BLaER1 (cell line): Measurements from ENCODE around the gene PLEKHA7.
"Not testable (repeated sequence)": the region's sequence is repeated elsewhere in the genome, so short reads cannot be mapped to it uniquely, and the experiment has no call there.

Experiments used
- H3K27ac ChIP-seq: shearing (Covaris generic); formaldehyde crosslinking; 2 replicates; pipeline ENCODE4 v1.8.1; 2022
- H3K27me3 ChIP-seq: shearing (Covaris generic); formaldehyde crosslinking; 2 replicates; pipeline ENCODE4 v1.8.1; 2022
- H3K36me3 ChIP-seq: shearing (Covaris generic); formaldehyde crosslinking; 2 replicates; pipeline ENCODE4 v1.8.1; 2022
- H3K4me1 ChIP-seq: shearing (Covaris generic); formaldehyde crosslinking; 2 replicates; pipeline ENCODE4 v1.8.1; 2022
- H3K4me2 ChIP-seq: shearing (Covaris generic); formaldehyde crosslinking; 2 replicates; pipeline ENCODE4 v1.8.1; 2022
- H3K4me3 ChIP-seq: shearing (Covaris generic); formaldehyde crosslinking; 2 replicates; pipeline ENCODE4 v1.8.1; 2022
- H3K9ac ChIP-seq: shearing (Covaris generic); formaldehyde crosslinking; 2 replicates; pipeline ENCODE4 v1.8.1; 2022
- H3K9me3 ChIP-seq: shearing (Covaris generic); formaldehyde crosslinking; 2 replicates; pipeline ENCODE4 v1.8.1; 2022
- H4K20me1 ChIP-seq: shearing (Covaris generic); formaldehyde crosslinking; 2 replicates; pipeline ENCODE4 v1.8.1; 2022
- Cebpa-rat ChIP-seq: shearing (Covaris generic); IDR thresholded peaks from 2 replicates; pipeline ENCODE4 v1.8.1; 2022

The PLEKHA7 gene

DNA sequence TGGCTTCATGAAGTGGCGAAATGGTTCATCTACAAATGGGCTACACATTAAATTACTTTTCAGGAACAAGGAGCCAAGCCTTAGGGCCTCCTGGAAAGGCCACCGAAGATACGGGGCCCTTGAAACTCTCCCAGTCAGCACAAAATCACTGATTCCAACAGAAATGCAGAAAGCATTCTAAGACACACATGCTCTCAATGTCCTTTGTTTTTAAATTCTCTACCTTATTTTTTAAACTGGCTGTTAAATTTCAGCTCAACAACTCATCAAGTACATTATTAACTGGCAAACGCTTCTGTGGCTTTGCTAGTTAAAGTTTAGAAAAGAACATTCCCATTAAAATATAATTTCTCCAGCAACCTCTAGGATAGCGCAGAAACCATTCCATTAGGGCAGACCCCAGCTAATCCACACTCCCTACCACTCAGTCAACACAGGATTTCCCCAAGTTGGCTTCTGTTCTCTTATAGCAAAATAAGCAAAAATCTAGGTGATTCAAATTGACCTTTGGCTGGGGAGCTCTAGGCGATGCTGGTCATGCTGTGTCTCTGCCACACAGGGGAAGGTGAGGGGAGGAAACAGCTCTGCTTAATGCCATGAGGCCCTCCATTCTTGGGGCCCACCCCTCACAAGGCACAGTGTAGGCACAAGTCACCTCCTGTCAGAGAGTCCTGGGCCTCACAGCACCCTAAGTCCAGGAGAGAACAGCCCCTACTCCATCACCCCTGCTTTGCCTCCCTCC, 47.1 kb downstream of the PLEKHA7 start:
- TF ChIP-seq Cebpa-rat: no peak

GRCh38 chr11:16964501-16964900, 49.7 kb downstream of the PLEKHA7 start:
- no peak overlapping the region for H3K4me2 ChIP-seq
- H3K27me3 ChIP-seq: no peaks in the 10 kb centered on the region
- H3K27ac ChIP-seq: no peak overlapping the region
- H3K9ac ChIP-seq: no peak overlapping the region
- H3K36me3 ChIP-seq: no peaks in the 10 kb centered on the region
- no peaks in the 10 kb centered on the region for H4K20me1 ChIP-seq
- TF ChIP-seq Cebpa-rat: no peak
- no peak overlapping the region for H3K4me3 ChIP-seq
- no peaks in the 10 kb centered on the region for H3K9me3 ChIP-seq
- no peaks in the 10 kb centered on the region for H3K4me1 ChIP-seq

More for the DNA sequence above, 47.1 kb downstream of the PLEKHA7 start:
- H3K9ac ChIP-seq: no peak overlapping the region
- H3K4me1 ChIP-seq: no peaks in the 10 kb centered on the region
- H4K20me1 ChIP-seq: no peaks in the 10 kb centered on the region
- no peak overlapping the region for H3K4me2 ChIP-seq
- no peaks in the 10 kb centered on the region for H3K27me3 ChIP-seq
- H3K4me3 ChIP-seq: no peak overlapping the region
- H3K36me3 ChIP-seq: no peaks in the 10 kb centered on the region
- H3K27ac ChIP-seq: no peak overlapping the region
- no peaks in the 10 kb centered on the region for H3K9me3 ChIP-seq

DNA sequence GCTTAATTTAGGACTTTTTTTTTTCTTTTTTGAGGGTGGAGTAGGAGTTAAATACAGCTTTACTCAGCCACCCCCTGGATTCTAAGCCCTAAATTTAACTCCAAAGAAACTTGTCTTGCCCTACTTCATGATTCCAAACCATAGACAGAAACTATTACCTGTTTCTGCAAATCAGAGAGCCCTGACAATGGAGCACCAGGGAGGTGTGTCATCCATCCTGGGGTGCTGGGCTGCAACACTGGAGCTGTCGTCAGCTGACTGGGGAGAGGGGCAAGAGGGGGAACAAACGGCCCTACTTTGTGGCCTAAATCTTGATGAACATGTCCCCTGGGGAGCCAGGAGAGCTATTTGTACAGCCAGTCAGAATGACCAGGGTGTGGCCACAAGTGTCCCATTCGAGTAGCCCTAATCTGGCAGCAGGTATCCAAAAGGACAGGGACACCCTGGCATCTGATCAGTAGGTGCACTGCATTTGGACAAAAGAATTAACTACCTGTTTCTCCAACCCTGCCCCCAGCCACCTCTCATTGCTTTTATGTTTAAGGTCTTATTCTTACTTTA, 50.8 kb downstream of the PLEKHA7 start:
- no peaks in the 10 kb centered on the region for H3K27me3 ChIP-seq
- no peak for TF ChIP-seq Cebpa-rat
- no peaks in the 10 kb centered on the region for H4K20me1 ChIP-seq
- H3K4me2 ChIP-seq: no peak overlapping the region
- H3K9me3 ChIP-seq: no peaks in the 10 kb centered on the region
- no peak overlapping the region for H3K4me3 ChIP-seq
- H3K27ac ChIP-seq: no peak overlapping the region
- H3K9ac ChIP-seq: no peak overlapping the region
- H3K36me3 ChIP-seq: no peaks in the 10 kb centered on the region
- no peaks in the 10 kb centered on the region for H3K4me1 ChIP-seq

GRCh38 chr11:16962589-16962988, 51.6 kb downstream of the PLEKHA7 start:
- H3K27me3 ChIP-seq, H3K9me3 ChIP-seq, H3K4me1 ChIP-seq, H4K20me1 ChIP-seq, H3K4me2 ChIP-seq, H3K36me3 ChIP-seq, H3K9ac ChIP-seq, H3K4me3 ChIP-seq, H3K27ac ChIP-seq: not testable (repeated sequence)

GRCh38 chr11:16962146-16962545, 52.1 kb downstream of the PLEKHA7 start:
- Histone ChIP-seq H3K9me3 (no peaks in the 10 kb centered on the region), H4K20me1 (no peaks in the 10 kb centered on the region), H3K27ac (no peak overlapping the region), H3K9ac (no peak overlapping the region), H3K4me3 (no peak overlapping the region), H3K4me2 (no peak overlapping the region), H3K4me1 (no peaks in the 10 kb centered on the region), H3K27me3 (no peaks in the 10 kb centered on the region), H3K36me3 (no peaks in the 10 kb centered on the region)
- TF ChIP-seq Cebpa-rat: no peak

GRCh38 chr11:16960250-16960649, 54.0 kb downstream of the PLEKHA7 start:
- Histone ChIP-seq H3K9ac (no peak overlapping the region), H3K4me2 (no peak overlapping the region), H3K9me3 (no peaks in the 10 kb centered on the region), H4K20me1 (no peaks in the 10 kb centered on the region), H3K4me3 (no peak overlapping the region), H3K27ac (no peak overlapping the region), H3K36me3 (no peaks in the 10 kb centered on the region), H3K4me1 (no peaks in the 10 kb centered on the region), H3K27me3 (no peaks in the 10 kb centered on the region)
- no peak for TF ChIP-seq Cebpa-rat

DNA sequence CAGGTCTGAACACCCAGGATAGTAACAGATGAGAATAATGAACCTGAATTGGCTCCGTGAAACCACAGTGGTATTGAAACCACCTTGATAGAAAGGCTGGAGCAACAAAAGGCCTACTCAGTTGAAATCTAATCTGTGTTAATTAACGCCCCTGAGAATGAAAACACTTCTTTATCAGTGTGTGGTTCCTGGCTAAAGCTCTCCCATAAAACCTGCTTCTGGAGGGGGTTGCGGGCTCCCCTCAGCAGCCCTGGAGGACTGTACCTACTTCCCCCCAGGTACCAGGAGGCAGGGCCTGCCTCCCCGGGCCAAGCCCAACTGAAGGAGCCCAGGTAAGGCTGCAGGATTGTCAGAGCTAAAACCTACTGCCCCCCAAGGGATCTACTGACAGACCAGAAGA, 54.6 kb downstream of the PLEKHA7 start:
- no peaks in the 10 kb centered on the region for H3K9me3 ChIP-seq
- no peaks in the 10 kb centered on the region for H4K20me1 ChIP-seq
- no peak overlapping the region for H3K27ac ChIP-seq
- H3K4me3 ChIP-seq: no peak overlapping the region
- no peaks in the 10 kb centered on the region for H3K36me3 ChIP-seq
- H3K4me2 ChIP-seq: no peak overlapping the region
- H3K9ac ChIP-seq: no peak overlapping the region
- H3K27me3 ChIP-seq: no peaks in the 10 kb centered on the region
- TF ChIP-seq Cebpa-rat: no peak
- H3K4me1 ChIP-seq: no peaks in the 10 kb centered on the region

DNA sequence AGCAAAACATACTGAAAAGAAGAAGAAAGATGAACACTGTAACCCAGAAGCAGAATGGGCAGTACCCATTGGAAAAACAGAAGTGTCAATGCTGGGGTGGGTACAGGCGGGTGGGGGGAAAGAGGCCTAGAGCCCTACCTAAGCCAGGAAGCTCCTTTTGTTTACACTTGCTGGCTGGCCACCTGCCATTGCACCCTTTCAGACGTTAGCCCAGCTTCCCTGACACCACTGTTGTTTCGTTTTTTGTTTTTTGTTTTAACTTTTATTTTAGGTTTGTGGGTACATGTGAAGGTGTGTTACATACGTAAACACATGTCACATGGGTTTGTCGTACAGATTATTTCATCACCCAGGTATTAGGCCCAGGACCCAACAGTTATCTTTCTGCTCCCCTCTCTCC, 55.4 kb downstream of the PLEKHA7 start:
- Histone ChIP-seq H3K27me3 (no peaks in the 10 kb centered on the region), H3K9ac (no peak overlapping the region), H3K4me1 (no peaks in the 10 kb centered on the region), H3K4me2 (no peak overlapping the region), H3K4me3 (no peak overlapping the region), H3K9me3 (no peaks in the 10 kb centered on the region), H3K36me3 (no peaks in the 10 kb centered on the region), H4K20me1 (no peaks in the 10 kb centered on the region), H3K27ac (no peak overlapping the region)
- TF ChIP-seq Cebpa-rat: no peak

GRCh38 chr11:16956538-16957153, 57.6 kb downstream of the PLEKHA7 start:
- Histone ChIP-seq H3K9me3 (no peaks in the 10 kb centered on the region), H3K4me1 (no peaks in the 10 kb centered on the region), H3K4me3 (no peak overlapping the region), H3K9ac (no peak overlapping the region), H4K20me1 (no peaks in the 10 kb centered on the region), H3K36me3 (no peaks in the 10 kb centered on the region), H3K27ac (no peak overlapping the region), H3K27me3 (no peaks in the 10 kb centered on the region), H3K4me2 (no peak overlapping the region)
- no peak for TF ChIP-seq Cebpa-rat

- Histone ChIP-seq H3K9ac (no peak overlapping the region), H3K4me2 (no peak overlapping the region), H3K4me1 (no peaks in the 10 kb centered on the region)
Observed at GRCh38 chr11:16953663-16954062, 60.6 kb downstream of the PLEKHA7 start.

More at GRCh38 chr11:16953663-16954062, 60.6 kb downstream of the PLEKHA7 start:
- H3K9me3 ChIP-seq: no peaks in the 10 kb centered on the region
- no peak for TF ChIP-seq Cebpa-rat
- no peaks in the 10 kb centered on the region for H3K27me3 ChIP-seq
- no peaks in the 10 kb centered on the region for H4K20me1 ChIP-seq
- H3K4me3 ChIP-seq: no peak overlapping the region
- H3K27ac ChIP-seq: no peak overlapping the region
- no peaks in the 10 kb centered on the region for H3K36me3 ChIP-seq
